Measurements from ENCODE around the gene OR10H5. TPM values are rescaled to one million over a fixed set of nuclear protein-coding genes. Genes with fewer than 3 reads are reported as not detected.
"Not testable (repeated sequence)": the region's sequence is repeated elsewhere in the genome, so short reads cannot be mapped to it uniquely, and the experiment has no call there.

OR10H5 gene
- total RNA-seq, 2 experiments from 2014 or later = not detected

- no peaks in the 10 kb centered on the region for H3K36me3 ChIP-seq (ENCODE audit: insufficient read depth, low read length)
- ChIA-PET POLR2A (no interaction called here), CTCF (ENCODE audit: unreplicated experiment) (no interaction called here)
- no TSS peak for BruUV-seq (replicated peaks)
- H3K9me3 ChIP-seq (ENCODE audit: low read length) = no peaks in the 10 kb centered on the region
- DNase-seq (ENCODE audit: low spot score) = no peak
- H3K27ac ChIP-seq (ENCODE audit: low read depth, low read length, poor library complexity, severe bottlenecking) = no peak overlapping the region
- H2AFZ ChIP-seq (ENCODE audit: low read length) = no peak overlapping the region
- H3K79me2 ChIP-seq (ENCODE audit: insufficient read depth, low read depth, low read length) = no peaks in the 10 kb centered on the region
- intact Hi-C loops (cut with micrococcal nuclease; ENCODE audit: unreplicated experiment) = no loop called here
- no peak overlapping the region for H3K4me2 ChIP-seq (ENCODE audit: low read length)
- H3K9me2 ChIP-seq (ENCODE audit: insufficient read depth, low read length) = no peaks in the 10 kb centered on the region
- TF ChIP-seq CTCF (conservative IDR thresholded peaks at IDR 0.05; ENCODE audit: low read length) (no peak), EZH2phosphoT487 (IDR thresholded peaks at IDR 0.05; ENCODE audit: borderline replicate concordance, low read depth, low read length) (no peak)
- no peak overlapping the region for H3K4me3 ChIP-seq (ENCODE audit: low read depth, low read length, poor library complexity, severe bottlenecking)
- H4K20me1 ChIP-seq (ENCODE audit: insufficient read depth, low read length) = no peaks in the 10 kb centered on the region
- no peaks in the 10 kb centered on the region for H3K4me1 ChIP-seq (ENCODE audit: insufficient read depth, low read length, poor library complexity, severe bottlenecking)
Measured at GRCh38 chr19:15790096-15790495, 2.6 kb downstream of the OR10H5 start.

- H3K4me3 ChIP-seq (ENCODE audit: low read depth, low read length, poor library complexity, severe bottlenecking); H3K4me1 ChIP-seq (ENCODE audit: insufficient read depth, low read length, poor library complexity, severe bottlenecking); H3K36me3 ChIP-seq (ENCODE audit: insufficient read depth, low read length); H4K20me1 ChIP-seq (ENCODE audit: insufficient read depth, low read length); DNase-seq (ENCODE audit: low spot score); POLR2A ChIA-PET; H3K9me3 ChIP-seq (ENCODE audit: low read length); intact Hi-C loops (cut with micrococcal nuclease; ENCODE audit: unreplicated experiment); H3K27ac ChIP-seq (ENCODE audit: low read depth, low read length, poor library complexity, severe bottlenecking); H3K4me2 ChIP-seq (ENCODE audit: low read length); H3K79me2 ChIP-seq (ENCODE audit: insufficient read depth, low read depth, low read length); H3K9me2 ChIP-seq (ENCODE audit: insufficient read depth, low read length); H2AFZ ChIP-seq (ENCODE audit: low read length); CTCF ChIA-PET (ENCODE audit: unreplicated experiment); BruUV-seq (replicated peaks): not testable (repeated sequence)
Measured at GRCh38 chr19:15794279-15794678, 6.8 kb downstream of the OR10H5 start.

- Histone ChIP-seq H3K79me2 (ENCODE audit: insufficient read depth, low read depth, low read length) (no peaks in the 10 kb centered on the region), H3K4me2 (ENCODE audit: low read length) (peak overlapping the region; percentile 56), H3K9me3 (ENCODE audit: low read length) (no peaks in the 10 kb centered on the region), H3K36me3 (ENCODE audit: insufficient read depth, low read length) (no peaks in the 10 kb centered on the region), H3K4me1 (ENCODE audit: insufficient read depth, low read length, poor library complexity, severe bottlenecking) (peaks cover 8% of the 10 kb centered on the region), H2AFZ (ENCODE audit: low read length) (peak overlapping the region; percentile 77), H4K20me1 (ENCODE audit: insufficient read depth, low read length) (no peaks in the 10 kb centered on the region), H3K9me2 (ENCODE audit: insufficient read depth, low read length) (no peaks in the 10 kb centered on the region), H3K27ac (ENCODE audit: low read depth, low read length, poor library complexity, severe bottlenecking) (no peak overlapping the region), H3K4me3 (ENCODE audit: low read depth, low read length, poor library complexity, severe bottlenecking) (peak overlapping the region; percentile 4)
- intact Hi-C loops (cut with micrococcal nuclease; ENCODE audit: unreplicated experiment) = no loop called here
- ChIA-PET POLR2A (interaction anchor here (1.0 to 1.2 kb wide), 2 partner anchors 16 to 26 kb away, joined by 4 read pairs; no protein-coding TSS in a partner anchor), CTCF (ENCODE audit: unreplicated experiment) (no interaction called here)
- TF ChIP-seq EZH2phosphoT487 (IDR thresholded peaks at IDR 0.05; ENCODE audit: borderline replicate concordance, low read depth, low read length) = no peak
- TF ChIP-seq CTCF (conservative IDR thresholded peaks at IDR 0.05; ENCODE audit: low read length) = peak; percentile 74
- BruUV-seq (replicated peaks) = no TSS peak
- DNase-seq (ENCODE audit: low spot score) = peak; percentile 54
Measured at GRCh38 chr19:15810335-15810734, 22.9 kb downstream of the OR10H5 start.

All from OCI-LY7 (cell line).